NOMO-1 treated with dmso at 0.1 percent for 144 hours (cell line): ENCODE data around the gene KIAA0825.

Source experiments
- DNase-seq: peaks from one replicate; lab custom pipeline; 2025; ENCODE audit not compliant: unreplicated experiment; lab: John Stamatoyannopoulos, UW

KIAA0825 gene

DNA sequence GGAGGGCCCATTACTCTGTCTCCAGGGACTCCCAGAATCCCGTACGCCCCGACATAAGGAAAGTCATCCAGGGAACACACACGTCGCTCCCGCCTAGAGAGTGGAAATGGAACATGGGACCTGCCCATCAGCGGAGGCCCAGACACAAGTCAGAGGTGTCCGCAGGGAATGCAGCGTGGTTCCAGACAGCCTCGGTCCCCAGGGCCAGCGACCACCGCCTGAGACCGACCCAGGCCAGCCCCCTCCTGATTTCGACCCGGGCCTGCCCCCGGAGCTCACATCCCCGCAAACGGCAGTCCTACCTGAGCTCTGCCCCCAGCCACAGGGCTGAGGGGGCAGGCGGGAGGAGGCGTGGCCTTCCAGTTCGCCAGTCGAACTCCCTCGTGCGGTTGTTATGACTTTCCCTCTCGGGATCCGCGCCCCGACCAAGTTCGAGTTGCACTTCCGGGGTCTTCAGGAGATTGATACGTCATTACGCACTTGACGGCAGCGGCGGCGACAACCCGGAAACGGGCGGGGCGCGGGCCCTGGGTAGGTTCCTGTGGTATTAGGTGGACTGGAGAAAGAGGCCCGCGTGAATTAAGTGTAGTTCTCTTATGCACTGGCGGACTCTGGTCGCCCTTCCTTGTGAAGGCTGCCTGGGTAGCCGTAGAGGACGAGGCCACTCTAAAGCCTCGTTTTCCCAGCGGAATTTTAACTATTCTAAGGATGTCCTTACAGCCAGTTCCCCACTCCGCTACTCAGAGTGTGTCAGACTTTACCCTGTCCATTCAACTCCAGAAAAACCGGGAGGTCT is 507.0 kb downstream of the KIAA0825 start:
- peak; percentile 93 for DNase-seq

DNA sequence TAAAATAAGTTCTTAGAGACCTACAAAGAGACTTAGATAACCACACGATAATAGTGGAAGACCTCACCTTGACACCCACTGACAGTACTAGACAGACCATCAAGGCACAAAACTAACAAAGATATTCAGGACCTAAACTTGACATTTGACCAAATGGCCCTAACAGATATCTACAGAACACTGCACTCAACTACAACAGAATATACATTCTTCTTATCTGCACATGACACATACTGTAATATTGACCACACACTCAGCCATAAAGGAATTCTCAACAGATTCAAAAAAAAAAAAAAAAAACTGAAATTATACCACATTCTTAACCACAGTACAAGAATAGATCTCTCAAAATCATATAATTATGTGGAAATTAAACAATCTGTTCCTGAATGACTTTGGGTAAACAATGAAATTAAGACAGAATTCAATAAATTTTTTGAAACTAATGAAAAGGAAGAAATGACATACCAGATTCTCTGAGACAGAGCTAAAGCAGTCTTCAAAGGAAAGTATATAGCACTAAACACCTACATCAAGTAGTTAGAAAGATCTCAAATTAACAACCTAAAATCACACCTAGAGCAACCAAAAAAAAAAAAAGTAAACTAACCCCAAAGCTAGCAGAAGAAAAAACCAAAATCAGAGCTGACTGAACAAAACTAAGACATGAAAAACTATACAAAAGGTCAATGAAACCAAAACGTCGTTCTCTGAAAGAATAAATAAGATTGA is 514.7 kb downstream of the KIAA0825 start:
- DNase-seq = no peak
